Measurements from ENCODE around the gene SAG. TPM values are rescaled to one million over a fixed set of nuclear protein-coding genes. Genes with fewer than 3 reads are reported as not detected.

Gene SAG
- total and polyA plus RNA-seq, 10 of the 15 experiments (the other 5 are each of a cell fraction or from before 2014, with no cell fraction given): 0.06 to 0.47 TPM; not detected in 8

GRCh38 chr2:233323851-233324250 lies 16.2 kb downstream of the SAG start:
- intact Hi-C loops (cut with micrococcal nuclease; ENCODE audit: unreplicated experiment): no loop called here

More at GRCh38 chr2:233323851-233324250, 16.2 kb downstream of the SAG start:
- ATAC-seq (no peak), FAIRE-seq (no peak), DNase-seq (ENCODE audit: low read depth, low spot score) (no peak)
- Histone ChIP-seq H3K27ac (ENCODE audit: control insufficient read depth, insufficient read depth) (no peak overlapping the region), H3K9ac (ENCODE audit: control insufficient read depth, insufficient read depth, low read length) (no peak overlapping the region), H2AFZ (ENCODE audit: control insufficient read depth, low read depth, low read length) (no peak overlapping the region), H3K27me3 (replicated peaks in 1 of 2; ENCODE audit: control insufficient read depth in 2 of 2, insufficient read depth in 2 of 2, low read length in 1 of 2) (no peaks in the 10 kb centered on the region), H3K79me2 (ENCODE audit: control insufficient read depth, insufficient read depth, low read length) (no peaks in the 10 kb centered on the region), H3K4me3 (no peak overlapping the region), H3K9me3 (replicated peaks; ENCODE audit: control insufficient read depth, insufficient read depth, low read length) (no peaks in the 10 kb centered on the region), H3K4me2 (ENCODE audit: control insufficient read depth, insufficient read depth) (no peak overlapping the region), H4K20me1 (ENCODE audit: control insufficient read depth, insufficient read depth) (no peaks in the 10 kb centered on the region), H3K4me1 (ENCODE audit: control insufficient read depth, insufficient read depth, low read length) (0 out of 2 replicates have a peak, but pooled peaks cover 5% of the 10 kb centered on the region), H3K36me3 (ENCODE audit: control insufficient read depth in 2 of 2, insufficient read depth in 2 of 2, low read length in 1 of 2) (no peaks in the 10 kb centered on the region)
- no peak for TF ChIP-seq ZBTB4 (CRISPR knock-in tag; IDR thresholded peaks at IDR 0.05)
- no peak for TF ChIP-seq NFYB (IDR thresholded peaks at IDR 0.05; ENCODE audit: insufficient read depth, low read depth, low read length)
- TF ChIP-seq E4F1 (IDR thresholded peaks at IDR 0.05; ENCODE audit: borderline replicate concordance, partially characterized antibody): no peak
- TF ChIP-seq POLR2A (IDR thresholded peaks at IDR 0.05; ENCODE audit: low read depth, low read length): no peak
- TF ChIP-seq RB1 (IDR thresholded peaks at IDR 0.05; ENCODE audit: borderline replicate concordance): no peak
- no peak for TF ChIP-seq SREBF1 (IDR thresholded peaks at IDR 0.05; ENCODE audit: low read length)
- no peak for TF ChIP-seq CBX5 (IDR thresholded peaks at IDR 0.05; ENCODE audit: low read depth)
- TF ChIP-seq FOXK2 (IDR thresholded peaks at IDR 0.05): no peak
- no peak for TF ChIP-seq SREBF2 (IDR thresholded peaks at IDR 0.05; ENCODE audit: low read length)
- TF ChIP-seq ELK1 (IDR thresholded peaks at IDR 0.05; ENCODE audit: low read depth, low read length): no peak
- no peak for TF ChIP-seq KAT2A (conservative IDR thresholded peaks at IDR 0.05; ENCODE audit: control insufficient read depth, low read depth, low read length)
- POLR2A ChIA-PET: no interaction called here
- SMC1A ChIA-PET (ENCODE audit: uncharacterized antibody, unreplicated experiment): no interaction called here
- WGBS (ENCODE audit: insufficient coverage, insufficient replicate concordance, low lambda C conversion rate, missing lambda C conversion rate): 56% methylated on average over 8 of the region's 8 CpGs
- CTCF ChIA-PET: interaction anchor here (1.6 kb wide), 1 partner anchor 119 kb away, joined by 3 read pairs; no protein-coding TSS in a partner anchor
- BruUV-seq (replicated peaks): no TSS peak
- RAD21 ChIA-PET (ENCODE audit: unreplicated experiment): no interaction called here
- in situ Hi-C loops (cut with MboI): no loop called here
